HUES6 (cell line): ENCODE measurements around the gene TCEA2.

Experiments used
- H3K27ac ChIP-seq: 2 replicates; pipeline ENCODE4 v1.7.0; 2013; ENCODE audit warnings: low read depth, mild to moderate bottlenecking, low read length, inconsistent platforms
- H3K27me3 ChIP-seq: 2 replicates; pipeline ENCODE4 v1.6.1; 2013; ENCODE audit warnings: low read length; ENCODE audit not compliant: control insufficient read depth, insufficient read depth
- H3K36me3 ChIP-seq: 2 replicates; pipeline ENCODE4 v1.6.1; 2013; ENCODE audit warnings: low read length; ENCODE audit not compliant: control insufficient read depth, insufficient read depth
- H3K4me1 ChIP-seq: 2 replicates; pipeline ENCODE4 v1.6.1; 2013; ENCODE audit warnings: low read length; ENCODE audit not compliant: control insufficient read depth, insufficient read depth
- H3K4me3 ChIP-seq: 2 replicates; pipeline ENCODE4 v1.5.1; 2013; ENCODE audit warnings: low read depth, low read length
- H3K9ac ChIP-seq: one replicate; pipeline ENCODE4 v1.6.1; 2013; ENCODE audit warnings: mild to moderate bottlenecking, low read length
- H3K9me3 ChIP-seq: 2 replicates; pipeline ENCODE4 v1.6.1; 2013; ENCODE audit warnings: low read depth, low read length; ENCODE audit not compliant: control insufficient read depth, insufficient read depth

TCEA2 gene

GRCh38 chr20:64037498-64038213 is 25.3 kb upstream of the TCEA2 start:
- Histone ChIP-seq H3K9ac (no peak overlapping the region), H3K4me1 (peaks cover 39% of the 10 kb centered on the region), H3K9me3 (no peaks in the 10 kb centered on the region), H3K4me3 (peak overlapping the region; percentile 80), H3K36me3 (peaks cover 20% of the 10 kb centered on the region), H3K27ac (no peak overlapping the region), H3K27me3 (peaks cover 57% of the 10 kb centered on the region)

DNA sequence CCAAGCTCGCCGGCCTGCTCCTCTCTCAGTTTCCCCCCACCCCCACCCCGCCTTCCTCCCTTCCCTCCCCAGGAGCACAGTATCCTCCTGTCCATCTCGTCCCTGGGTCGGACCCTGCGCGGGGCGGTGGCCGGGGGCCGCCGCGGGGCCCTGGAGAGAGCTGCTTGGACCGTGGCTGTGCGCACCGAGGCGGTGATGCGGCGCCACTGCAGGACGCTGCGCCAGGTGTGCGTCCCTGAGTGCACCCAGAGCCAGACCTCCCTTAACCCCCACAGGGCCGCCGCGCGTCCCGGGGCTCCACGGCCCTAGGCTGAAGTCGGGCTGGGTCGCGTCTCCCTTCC is 24.8 kb upstream of the TCEA2 start:
- Histone ChIP-seq H3K27ac (no peak overlapping the region), H3K4me1 (peaks cover 39% of the 10 kb centered on the region), H3K27me3 (peaks cover 57% of the 10 kb centered on the region), H3K4me3 (peak overlapping the region; percentile 80), H3K36me3 (peaks cover 14% of the 10 kb centered on the region), H3K9ac (no peak overlapping the region), H3K9me3 (no peaks in the 10 kb centered on the region)

GRCh38 chr20:64038565-64039292 is 24.3 kb upstream of the TCEA2 start:
- H3K4me3 ChIP-seq, result peak overlapping the region; percentile 80
- H3K4me1 ChIP-seq, result peaks cover 39% of the 10 kb centered on the region
- peaks cover 11% of the 10 kb centered on the region for H3K36me3 ChIP-seq
- H3K27ac ChIP-seq, result no peak overlapping the region
- peaks cover 61% of the 10 kb centered on the region for H3K27me3 ChIP-seq
- no peaks in the 10 kb centered on the region for H3K9me3 ChIP-seq
- H3K9ac ChIP-seq, result no peak overlapping the region

GRCh38 chr20:64039293-64040160 is 23.5 kb upstream of the TCEA2 start:
- H3K9me3 ChIP-seq, result no peaks in the 10 kb centered on the region
- H3K27me3 ChIP-seq, result peaks cover 67% of the 10 kb centered on the region
- peaks cover 5% of the 10 kb centered on the region; the same call in 1 of the 2 replicates for H3K36me3 ChIP-seq
- H3K4me1 ChIP-seq, result peaks cover 41% of the 10 kb centered on the region
- no peak overlapping the region for H3K27ac ChIP-seq
- H3K9ac ChIP-seq, result no peak overlapping the region
- H3K4me3 ChIP-seq, result peak overlapping the region; percentile 80

DNA sequence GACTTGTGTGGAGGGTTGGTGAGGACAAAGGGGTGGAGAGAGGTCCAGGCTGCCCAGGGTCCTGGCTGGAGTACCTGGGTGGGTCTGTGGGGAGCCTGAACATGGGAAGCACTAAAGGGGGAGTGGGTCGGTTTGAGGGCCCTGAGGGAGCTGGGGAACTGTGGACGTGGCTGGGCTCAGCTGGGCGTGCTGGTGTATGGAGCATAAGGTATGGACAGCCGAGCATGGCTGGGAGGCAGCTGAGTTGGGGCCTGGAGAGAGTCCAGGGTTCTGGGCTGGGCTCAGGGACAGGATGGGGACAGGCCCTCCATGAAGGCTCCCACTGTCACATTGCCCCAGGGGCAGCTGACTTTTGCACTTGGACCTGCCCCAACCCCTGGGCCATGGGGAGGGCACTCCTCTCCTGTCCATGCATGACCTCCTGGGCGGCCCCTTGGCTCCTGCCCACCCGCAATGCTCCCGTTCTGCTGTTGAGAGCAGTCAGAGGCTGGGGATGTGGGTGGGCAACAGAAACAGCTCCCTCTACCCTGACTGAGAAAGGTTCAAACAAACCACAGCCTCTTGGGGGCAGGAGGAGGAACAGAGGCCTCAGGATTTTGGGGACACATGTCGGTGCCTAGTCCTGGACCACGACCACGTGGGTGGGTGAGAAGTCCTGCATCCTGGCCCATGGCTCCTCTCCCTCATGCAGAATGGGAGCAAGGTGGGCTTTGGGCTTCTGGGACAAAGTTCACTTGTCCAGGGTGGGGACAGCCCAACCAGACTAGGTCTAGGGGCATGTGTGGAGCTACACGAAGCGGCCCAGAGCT is 22.6 kb upstream of the TCEA2 start:
- Histone ChIP-seq H3K36me3 (no peaks in the 10 kb centered on the region), H3K9me3 (no peaks in the 10 kb centered on the region), H3K9ac (no peak overlapping the region), H3K27ac (no peak overlapping the region), H3K27me3 (peaks cover 76% of the 10 kb centered on the region), H3K4me1 (peaks cover 45% of the 10 kb centered on the region), H3K4me3 (no peak overlapping the region)

- H3K4me1 ChIP-seq, result peaks cover 42% of the 10 kb centered on the region
- peaks cover 84% of the 10 kb centered on the region for H3K27me3 ChIP-seq
- no peak overlapping the region for H3K4me3 ChIP-seq
- H3K9me3 ChIP-seq, result no peaks in the 10 kb centered on the region
- no peak overlapping the region for H3K9ac ChIP-seq
- H3K36me3 ChIP-seq, result no peaks in the 10 kb centered on the region
- H3K27ac ChIP-seq, result no peak overlapping the region
These were observed 21.8 kb upstream of the TCEA2 start for GRCh38 chr20:64041040-64041780.

- Histone ChIP-seq H3K4me3 (peak overlapping the region; percentile 65), H3K27me3 (peaks cover 89% of the 10 kb centered on the region), H3K4me1 (peaks cover 37% of the 10 kb centered on the region), H3K9me3 (no peaks in the 10 kb centered on the region), H3K36me3 (no peaks in the 10 kb centered on the region), H3K27ac (no peak overlapping the region), H3K9ac (no peak overlapping the region)
These were observed 21.3 kb upstream of the TCEA2 start for GRCh38 chr20:64041781-64042053.

GRCh38 chr20:64042054-64042781 is 20.8 kb upstream of the TCEA2 start:
- peaks cover 32% of the 10 kb centered on the region for H3K4me1 ChIP-seq
- H3K9ac ChIP-seq, result peak overlapping the region; percentile 23
- H3K27me3 ChIP-seq, result peaks cover 89% of the 10 kb centered on the region
- H3K27ac ChIP-seq, result no peak overlapping the region
- H3K9me3 ChIP-seq, result no peaks in the 10 kb centered on the region
- no peaks in the 10 kb centered on the region for H3K36me3 ChIP-seq
- H3K4me3 ChIP-seq, result peak overlapping the region; percentile 65

- Histone ChIP-seq H3K9me3 (no peaks in the 10 kb centered on the region), H3K27me3 (peaks cover 89% of the 10 kb centered on the region), H3K4me1 (peaks cover 29% of the 10 kb centered on the region), H3K9ac (no peak overlapping the region), H3K27ac (no peak overlapping the region), H3K4me3 (no peak overlapping the region), H3K36me3 (no peaks in the 10 kb centered on the region)
These were observed 19.2 kb upstream of the TCEA2 start for GRCh38 chr20:64043768-64044167.
